COLO668 (cell line): ENCODE data around the gene CHD2.
A peak's percentile ranks its signal among the peaks of the same experiment; 100 is the strongest.
"Not testable (repeated sequence)": the region's sequence is repeated elsewhere in the genome, so short reads cannot be mapped to it uniquely, and the experiment has no call there.

Experiments
- DNase-seq: peaks from one replicate; lab custom pipeline; 2025; ENCODE audit not compliant: unreplicated experiment; lab: John Stamatoyannopoulos, UW

The CHD2 gene

GRCh38 chr15:93017526-93017925, 117.4 kb downstream of the CHD2 start:
- no peak for DNase-seq

- DNase-seq = no peak
Observed at GRCh38 chr15:93018574-93018973, 118.5 kb downstream of the CHD2 start.

- DNase-seq = no peak
Observed at GRCh38 chr15:93019090-93019489, 119.0 kb downstream of the CHD2 start.

- DNase-seq = no peak
Observed at GRCh38 chr15:93019971-93020370, 119.8 kb downstream of the CHD2 start.

- no peak for DNase-seq
Observed at GRCh38 chr15:93020976-93021772, 121.0 kb downstream of the CHD2 start.

- DNase-seq = no peak
Observed at GRCh38 chr15:93024293-93024692, 124.2 kb downstream of the CHD2 start.

- no peak for DNase-seq
Observed at GRCh38 chr15:93024716-93025624, 124.8 kb downstream of the CHD2 start.

GRCh38 chr15:93025625-93025982, 125.5 kb downstream of the CHD2 start:
- DNase-seq = no peak

- DNase-seq = no peak
Observed at GRCh38 chr15:93026380-93026817, 126.3 kb downstream of the CHD2 start.

- DNase-seq = no peak
Observed at GRCh38 chr15:93027413-93027812, 127.3 kb downstream of the CHD2 start.

- DNase-seq = no peak
Observed at GRCh38 chr15:93028111-93028631, 128.0 kb downstream of the CHD2 start.

GRCh38 chr15:93028632-93029213, 128.6 kb downstream of the CHD2 start:
- no peak for DNase-seq

GRCh38 chr15:93029214-93029835, 129.2 kb downstream of the CHD2 start:
- no peak for DNase-seq

GRCh38 chr15:93029836-93030429, 129.8 kb downstream of the CHD2 start:
- DNase-seq = peak; percentile 25

GRCh38 chr15:93030430-93031102, 130.4 kb downstream of the CHD2 start:
- DNase-seq = peak; percentile 65

GRCh38 chr15:93031103-93031464, 131.0 kb downstream of the CHD2 start:
- no peak for DNase-seq

GRCh38 chr15:93031557-93032384, 131.6 kb downstream of the CHD2 start:
- not testable (repeated sequence) for DNase-seq

GRCh38 chr15:93032515-93033206, 132.5 kb downstream of the CHD2 start:
- not testable (repeated sequence) for DNase-seq
